ENCODE measurements around the gene ASB4. TPM values are rescaled to one million over a fixed set of nuclear protein-coding genes. Genes with fewer than 3 reads are reported as not detected.

ASB4 gene
- total RNA-seq, 1 donor from 2014 or later: 0.09 TPM

- DNase-seq (ENCODE audit: low spot score): no peak
Measured at GRCh38 chr7:95526128-95526738, 40.5 kb downstream of the ASB4 start.

GRCh38 chr7:95527033-95527775, 41.5 kb downstream of the ASB4 start:
- peak; percentile 38 for DNase-seq (ENCODE audit: low spot score)

- no peak for DNase-seq (ENCODE audit: low spot score)
Measured at GRCh38 chr7:95527776-95528250, 42.1 kb downstream of the ASB4 start.

- DNase-seq (ENCODE audit: low spot score): no peak
Measured at GRCh38 chr7:95529701-95530100, 44.0 kb downstream of the ASB4 start.

GRCh38 chr7:95530881-95531280, 45.1 kb downstream of the ASB4 start:
- DNase-seq (ENCODE audit: low spot score): no peak

- DNase-seq (ENCODE audit: low spot score): no peak
Measured at GRCh38 chr7:95531605-95532219, 46.0 kb downstream of the ASB4 start.

GRCh38 chr7:95534796-95535195, 49.1 kb downstream of the ASB4 start:
- DNase-seq (ENCODE audit: low spot score): no peak

- DNase-seq (ENCODE audit: low spot score): no peak
Measured at GRCh38 chr7:95535662-95536061, 49.9 kb downstream of the ASB4 start.

- DNase-seq (ENCODE audit: low spot score): peak; percentile 47
Measured at GRCh38 chr7:95536656-95537311, 51.0 kb downstream of the ASB4 start.

GRCh38 chr7:95537468-95537867, 51.7 kb downstream of the ASB4 start:
- DNase-seq (ENCODE audit: low spot score): no peak

- no peak for DNase-seq (ENCODE audit: low spot score)
Measured at GRCh38 chr7:95539426-95539825, 53.7 kb downstream of the ASB4 start.

- DNase-seq (ENCODE audit: low spot score): no peak
Measured at GRCh38 chr7:95540366-95540765, 54.6 kb downstream of the ASB4 start.

- DNase-seq (ENCODE audit: low spot score): no peak
Measured at GRCh38 chr7:95543312-95543711, 57.6 kb downstream of the ASB4 start.

- DNase-seq (ENCODE audit: low spot score): no peak
Measured at GRCh38 chr7:95544171-95544570, 58.4 kb downstream of the ASB4 start.

- DNase-seq (ENCODE audit: low spot score): peak; percentile 62
Measured at GRCh38 chr7:95545007-95545615, 59.4 kb downstream of the ASB4 start.

- no peak for DNase-seq (ENCODE audit: low spot score)
Measured at GRCh38 chr7:95545673-95546072, 59.9 kb downstream of the ASB4 start.

- DNase-seq (ENCODE audit: low spot score): no peak
Measured at GRCh38 chr7:95546647-95547046, 60.9 kb downstream of the ASB4 start.

GRCh38 chr7:95547361-95548348, 61.9 kb downstream of the ASB4 start:
- no peak for DNase-seq (ENCODE audit: low spot score)

GRCh38 chr7:95549818-95550529, 64.2 kb downstream of the ASB4 start:
- DNase-seq (ENCODE audit: low spot score): peak; percentile 96

GRCh38 chr7:95550546-95550945, 64.8 kb downstream of the ASB4 start:
- no peak for DNase-seq (ENCODE audit: low spot score)
